ENCODE data around the gene SMPX.

Gene SMPX

GRCh38 chrX:21657318-21658151 is 100.4 kb downstream of the SMPX start:
- no peak for DNase-seq (ENCODE audit: low read depth in 2 of 2)

GRCh38 chrX:21656587-21657317 is 101.2 kb downstream of the SMPX start:
- no peak for DNase-seq (ENCODE audit: low read depth in 2 of 2)
